HG03135 (cell line): Measurements from ENCODE around the gene NAA50.

Source experiments
- ATAC-seq: cut with Tn5 transposase; IDR thresholded peaks from one replicate; pipeline ENCODE4 v1.9.1; 2021; ENCODE audit warnings: mild to moderate bottlenecking, moderate library complexity; ENCODE audit not compliant: unreplicated experiment

Gene NAA50

GRCh38 chr3:113695431-113695785, 50.6 kb downstream of the NAA50 start:
- ATAC-seq: no peak

DNA sequence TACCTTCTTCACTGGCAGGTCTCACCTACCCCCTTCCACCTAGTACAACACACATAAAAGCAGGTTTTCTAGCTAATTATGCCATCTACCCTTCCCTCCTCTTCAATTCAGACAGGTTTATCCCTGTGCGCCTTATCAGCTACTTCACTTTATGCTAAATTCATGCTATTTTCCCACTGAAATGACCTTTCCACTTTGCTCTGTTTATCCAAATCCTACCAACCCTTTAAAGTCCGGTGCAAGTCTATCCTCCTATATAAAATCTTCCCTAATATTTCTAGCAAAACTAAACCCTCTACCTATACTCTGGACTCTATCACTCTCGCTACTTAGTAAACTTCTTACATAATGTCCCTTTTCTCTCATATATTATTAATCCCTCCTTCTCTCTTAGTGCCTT, 55.6 kb downstream of the NAA50 start:
- ATAC-seq: no peak

DNA sequence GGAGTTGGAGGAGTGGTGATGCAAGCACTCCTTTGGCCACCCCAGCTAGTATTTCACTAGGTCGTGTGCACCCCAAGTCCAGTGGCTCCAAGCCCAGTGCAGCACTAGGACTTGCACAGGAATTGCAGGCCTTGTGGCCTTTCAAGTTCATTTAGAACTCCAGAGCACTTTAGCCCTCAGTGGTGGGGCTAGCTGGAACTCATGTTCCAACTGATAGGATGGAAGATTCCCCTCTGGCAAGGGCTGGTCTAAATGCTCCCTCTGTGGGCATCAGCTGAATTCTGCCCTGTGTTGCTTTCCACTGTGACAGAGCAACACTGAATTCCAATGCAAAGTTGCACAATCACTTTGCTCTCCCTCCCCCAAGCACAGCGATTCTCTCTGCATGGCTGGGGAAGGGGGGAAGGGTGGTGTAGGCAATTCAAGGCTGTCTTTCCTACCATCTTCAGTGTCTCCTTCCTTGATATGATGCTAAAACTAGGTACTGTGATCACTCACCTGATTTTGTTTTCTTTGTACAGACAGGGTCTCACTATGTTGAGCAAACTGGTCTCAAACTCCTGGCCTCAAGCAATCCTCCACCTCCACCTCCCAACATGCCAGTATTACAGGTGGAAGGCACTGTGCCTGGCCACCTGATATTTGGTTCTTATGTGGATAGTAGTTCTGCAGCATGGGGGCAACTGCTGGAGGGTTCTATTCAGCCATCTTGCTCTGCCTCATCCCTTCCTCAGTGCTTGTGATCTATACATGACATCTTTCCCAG, 59.9 kb downstream of the NAA50 start:
- no peak for ATAC-seq

DNA sequence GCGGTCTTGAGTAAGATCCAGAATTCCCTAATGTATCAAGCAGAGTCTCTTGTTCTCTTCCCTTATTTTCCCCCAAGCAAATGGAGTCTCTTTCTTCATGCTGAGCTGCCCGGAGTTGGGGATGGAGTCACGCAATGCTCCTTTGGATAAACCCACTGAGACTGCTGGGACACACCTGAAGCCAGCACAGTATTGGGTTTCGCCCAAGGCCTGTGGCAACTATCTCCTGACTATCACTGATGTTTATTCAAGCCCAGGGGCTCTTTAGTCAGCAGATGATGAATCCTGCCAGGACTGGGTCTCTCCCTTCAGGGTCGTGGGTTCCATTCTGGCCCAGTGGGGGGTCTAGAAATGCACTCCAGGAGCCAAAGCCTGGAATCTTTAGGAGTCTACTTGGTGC, 60.9 kb downstream of the NAA50 start:
- ATAC-seq: no peak

- no peak for ATAC-seq
These were observed 61.7 kb downstream of the NAA50 start for GRCh38 chr3:113684271-113684819.

DNA sequence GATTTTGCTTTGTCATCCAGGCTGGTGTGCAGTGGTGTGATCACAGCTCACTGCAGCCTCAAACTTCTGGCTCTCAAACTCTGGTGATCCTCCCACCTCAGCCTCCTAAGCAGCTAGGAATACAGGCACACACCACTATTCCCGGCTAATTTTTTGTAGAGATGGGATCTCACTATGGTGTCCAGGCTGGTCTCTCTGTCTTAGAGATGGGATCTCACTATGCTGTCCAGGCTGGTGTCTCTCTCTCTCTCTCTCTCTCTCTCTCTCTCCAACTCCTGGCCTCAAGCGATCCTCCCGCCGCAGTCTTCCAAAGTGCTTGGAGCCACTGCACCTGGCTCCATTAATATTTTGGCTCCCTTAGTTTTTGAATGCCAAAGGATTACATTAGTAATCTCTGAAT, 67.3 kb downstream of the NAA50 start:
- ATAC-seq: no peak

DNA sequence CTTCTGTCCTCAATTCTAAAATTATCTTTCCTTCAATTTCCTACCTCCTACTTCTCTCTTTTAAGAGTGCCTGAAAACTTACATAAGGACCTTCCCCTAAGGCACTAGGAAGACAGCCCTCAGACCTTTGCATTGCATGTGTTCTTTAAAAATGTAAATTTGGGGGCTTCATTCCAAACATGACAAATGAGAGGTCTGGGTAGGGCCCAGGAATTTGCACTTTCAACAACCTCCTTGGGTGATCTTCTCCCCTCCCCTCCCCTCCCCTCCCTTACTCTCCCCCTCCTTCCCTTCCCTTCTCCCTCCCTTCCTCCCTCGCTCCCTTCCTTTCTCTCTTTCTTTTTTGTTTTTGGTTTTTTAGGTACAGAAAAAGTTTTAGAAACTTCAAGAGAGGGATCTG, 68.3 kb downstream of the NAA50 start:
- ATAC-seq: no peak

GRCh38 chr3:113676261-113676660, 69.8 kb downstream of the NAA50 start:
- ATAC-seq: no peak

- ATAC-seq: no peak
These were observed 72.5 kb downstream of the NAA50 start for GRCh38 chr3:113673593-113673992.

DNA sequence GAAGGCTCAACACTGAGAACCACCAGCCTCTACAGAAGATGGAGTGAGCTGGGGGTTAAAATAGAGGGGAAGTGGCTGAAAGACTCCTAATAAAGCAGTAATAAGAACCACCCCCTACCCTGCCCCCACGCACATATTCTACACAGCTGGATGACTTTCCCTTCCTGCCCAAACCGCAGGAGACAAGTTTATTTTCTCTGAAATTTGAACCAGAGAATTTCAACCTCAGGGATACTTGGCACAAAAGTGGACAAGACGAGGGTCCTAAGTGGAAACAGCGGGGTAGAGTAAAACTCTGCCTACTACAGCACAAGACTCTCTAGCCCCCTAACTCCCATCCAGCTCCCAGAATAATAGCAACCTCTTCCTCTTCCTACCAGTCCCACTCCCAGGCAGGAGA, 78.0 kb downstream of the NAA50 start:
- ATAC-seq: no peak
